BLaER1 (cell line): ENCODE data around the gene SLC35D3.
A peak's percentile ranks its signal among the peaks of the same experiment; 100 is the strongest.
"Not testable (repeated sequence)": the region's sequence is repeated elsewhere in the genome, so short reads cannot be mapped to it uniquely, and the experiment has no call there.

ENCODE experiments used
- H3K27ac ChIP-seq: shearing (Covaris generic); formaldehyde crosslinking; 2 replicates; pipeline ENCODE4 v1.8.1; 2022
- H3K27me3 ChIP-seq: shearing (Covaris generic); formaldehyde crosslinking; 2 replicates; pipeline ENCODE4 v1.8.1; 2022
- H3K36me3 ChIP-seq: shearing (Covaris generic); formaldehyde crosslinking; 2 replicates; pipeline ENCODE4 v1.8.1; 2022
- H3K4me1 ChIP-seq: shearing (Covaris generic); formaldehyde crosslinking; 2 replicates; pipeline ENCODE4 v1.8.1; 2022
- H3K4me2 ChIP-seq: shearing (Covaris generic); formaldehyde crosslinking; 2 replicates; pipeline ENCODE4 v1.8.1; 2022
- H3K4me3 ChIP-seq: shearing (Covaris generic); formaldehyde crosslinking; 2 replicates; pipeline ENCODE4 v1.8.1; 2022
- H3K9ac ChIP-seq: shearing (Covaris generic); formaldehyde crosslinking; 2 replicates; pipeline ENCODE4 v1.8.1; 2022
- H3K9me3 ChIP-seq: shearing (Covaris generic); formaldehyde crosslinking; 2 replicates; pipeline ENCODE4 v1.8.1; 2022
- H4K20me1 ChIP-seq: shearing (Covaris generic); formaldehyde crosslinking; 2 replicates; pipeline ENCODE4 v1.8.1; 2022
- Cebpa-rat ChIP-seq: shearing (Covaris generic); IDR thresholded peaks from 2 replicates; pipeline ENCODE4 v1.8.1; 2022

SLC35D3 gene

GRCh38 chr6:136950436-136951126, 28.5 kb downstream of the SLC35D3 start:
- Histone ChIP-seq H3K27me3 (no peaks in the 10 kb centered on the region), H3K9me3 (peaks cover 4% of the 10 kb centered on the region; the same call in 1 of the 2 replicates), H3K4me1 (peaks cover 25% of the 10 kb centered on the region), H3K27ac (no peak overlapping the region), H3K9ac (no peak overlapping the region), H3K36me3 (no peaks in the 10 kb centered on the region), H3K4me2 (no peak overlapping the region), H3K4me3 (no peak overlapping the region), H4K20me1 (no peaks in the 10 kb centered on the region)
- TF ChIP-seq Cebpa-rat: no peak

- H3K27ac ChIP-seq: no peak overlapping the region
- no peak for TF ChIP-seq Cebpa-rat
- H3K36me3 ChIP-seq: no peaks in the 10 kb centered on the region
- H3K9me3 ChIP-seq: peaks cover 4% of the 10 kb centered on the region; the same call in 1 of the 2 replicates
- H4K20me1 ChIP-seq: no peaks in the 10 kb centered on the region
- H3K9ac ChIP-seq: no peak overlapping the region
- no peaks in the 10 kb centered on the region for H3K27me3 ChIP-seq
- no peak overlapping the region for H3K4me3 ChIP-seq
- peaks cover 36% of the 10 kb centered on the region for H3K4me1 ChIP-seq
- peak overlapping the region; percentile 28 for H3K4me2 ChIP-seq
Measured at GRCh38 chr6:136952714-136953260, 30.7 kb downstream of the SLC35D3 start.

- no peaks in the 10 kb centered on the region for H3K9me3 ChIP-seq
- H3K4me3 ChIP-seq: no peak overlapping the region
- H4K20me1 ChIP-seq: no peaks in the 10 kb centered on the region
- H3K36me3 ChIP-seq: no peaks in the 10 kb centered on the region
- 0 out of 2 replicates have a peak overlapping the region, but pooled peaks have one; percentile 4 for H3K4me2 ChIP-seq
- peaks cover 54% of the 10 kb centered on the region for H3K4me1 ChIP-seq
- H3K27me3 ChIP-seq: no peaks in the 10 kb centered on the region
- no peak overlapping the region for H3K9ac ChIP-seq
- no peak for TF ChIP-seq Cebpa-rat
- H3K27ac ChIP-seq: no peak overlapping the region
Measured at GRCh38 chr6:136955123-136955522, 33.0 kb downstream of the SLC35D3 start.

GRCh38 chr6:136956590-136957544, 34.8 kb downstream of the SLC35D3 start:
- Histone ChIP-seq H3K4me3 (peak overlapping the region; percentile 25; the same call in 1 of the 2 replicates), H4K20me1 (no peaks in the 10 kb centered on the region), H3K36me3 (no peaks in the 10 kb centered on the region), H3K4me1 (peaks cover 54% of the 10 kb centered on the region), H3K9ac (peak overlapping the region; percentile 57; the same call in 1 of the 2 replicates), H3K27ac (peak overlapping the region; percentile 78), H3K4me2 (peak overlapping the region; percentile 76), H3K27me3 (no peaks in the 10 kb centered on the region), H3K9me3 (no peaks in the 10 kb centered on the region)
- TF ChIP-seq Cebpa-rat: no peak

GRCh38 chr6:136958168-136958567, 36.1 kb downstream of the SLC35D3 start:
- no peak overlapping the region for H3K27ac ChIP-seq
- no peaks in the 10 kb centered on the region for H3K36me3 ChIP-seq
- no peak overlapping the region for H3K4me3 ChIP-seq
- H3K4me1 ChIP-seq: peaks cover 60% of the 10 kb centered on the region
- no peaks in the 10 kb centered on the region for H4K20me1 ChIP-seq
- no peak overlapping the region for H3K9ac ChIP-seq
- TF ChIP-seq Cebpa-rat: no peak
- H3K27me3 ChIP-seq: no peaks in the 10 kb centered on the region
- H3K9me3 ChIP-seq: no peaks in the 10 kb centered on the region
- H3K4me2 ChIP-seq: no peak overlapping the region; the same call in 1 of the 2 replicates

GRCh38 chr6:136959471-136959891, 37.4 kb downstream of the SLC35D3 start:
- no peaks in the 10 kb centered on the region for H3K9me3 ChIP-seq
- peak overlapping the region; percentile 6; the same call in 1 of the 2 replicates for H3K4me2 ChIP-seq
- H3K4me1 ChIP-seq: peaks cover 65% of the 10 kb centered on the region
- no peak for TF ChIP-seq Cebpa-rat
- H3K27me3 ChIP-seq: no peaks in the 10 kb centered on the region
- H3K36me3 ChIP-seq: no peaks in the 10 kb centered on the region
- H3K4me3 ChIP-seq: no peak overlapping the region
- H4K20me1 ChIP-seq: no peaks in the 10 kb centered on the region
- H3K9ac ChIP-seq: no peak overlapping the region
- no peak overlapping the region for H3K27ac ChIP-seq

- not testable (repeated sequence) for H3K4me2 ChIP-seq, H3K9me3 ChIP-seq, H3K36me3 ChIP-seq, H3K27ac ChIP-seq, H4K20me1 ChIP-seq, H3K27me3 ChIP-seq, H3K9ac ChIP-seq, H3K4me3 ChIP-seq
- peaks cover 66% of the 10 kb centered on the region for H3K4me1 ChIP-seq
Measured at GRCh38 chr6:136959935-136960334, 37.8 kb downstream of the SLC35D3 start.

GRCh38 chr6:136960781-136961180, 38.7 kb downstream of the SLC35D3 start:
- H3K27ac ChIP-seq: no peak overlapping the region
- H3K4me1 ChIP-seq: peaks cover 57% of the 10 kb centered on the region
- TF ChIP-seq Cebpa-rat: no peak
- no peak overlapping the region for H3K9ac ChIP-seq
- H3K9me3 ChIP-seq: no peaks in the 10 kb centered on the region
- no peak overlapping the region for H3K4me2 ChIP-seq
- H3K4me3 ChIP-seq: no peak overlapping the region
- H3K27me3 ChIP-seq: no peaks in the 10 kb centered on the region
- no peaks in the 10 kb centered on the region for H3K36me3 ChIP-seq
- H4K20me1 ChIP-seq: no peaks in the 10 kb centered on the region

- Histone ChIP-seq H3K36me3 (no peaks in the 10 kb centered on the region), H3K4me2 (peak overlapping the region; percentile 50), H3K27me3 (no peaks in the 10 kb centered on the region), H3K4me3 (no peak overlapping the region), H3K9me3 (no peaks in the 10 kb centered on the region), H3K9ac (no peak overlapping the region), H3K27ac (no peak overlapping the region), H3K4me1 (peaks cover 53% of the 10 kb centered on the region), H4K20me1 (no peaks in the 10 kb centered on the region)
- TF ChIP-seq Cebpa-rat: no peak
Measured at GRCh38 chr6:136961848-136962247, 39.7 kb downstream of the SLC35D3 start.
